ENCODE results near the gene TMEM62. TPM values are rescaled to one million over a fixed set of nuclear protein-coding genes. Genes with fewer than 3 reads are reported as not detected.
"Not testable (repeated sequence)": the region's sequence is repeated elsewhere in the genome, so short reads cannot be mapped to it uniquely, and the experiment has no call there.

TMEM62 gene
- total RNA-seq, 6 experiments from 2014 or later = 7.6 to 17.1 (median 9.6) TPM

DNA sequence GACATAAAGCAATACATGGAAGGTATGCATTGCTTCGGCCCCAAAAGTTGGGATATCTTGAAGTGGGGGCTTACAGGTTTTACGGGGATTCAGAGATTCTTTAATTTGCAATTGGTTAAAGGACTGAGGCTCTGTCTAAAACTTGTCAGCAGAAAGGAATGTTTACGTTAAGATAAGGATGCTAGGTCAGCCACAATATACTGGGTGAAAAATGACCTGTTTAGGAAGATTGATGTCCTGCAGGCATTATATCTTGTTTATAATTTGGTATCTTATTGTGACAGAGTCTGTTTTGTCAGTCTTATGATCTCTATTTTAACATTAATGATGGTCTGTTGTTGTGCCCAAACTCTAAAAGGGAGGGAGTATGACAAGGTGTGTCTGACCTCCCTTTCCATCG is 36.5 kb downstream of the TMEM62 start:
- no peak for ATAC-seq
- 86% methylated on average over 4 of the region's 4 CpGs for WGBS (ENCODE audit: insufficient coverage, low coverage, low lambda C conversion rate, missing lambda C conversion rate)
- Histone ChIP-seq H3K4me1 (no peaks in the 10 kb centered on the region), H3K9me3 (no peaks in the 10 kb centered on the region), H3K27me3 (no peaks in the 10 kb centered on the region), H3K4me3 (no peak overlapping the region), H3K36me3 (peaks cover 0 to 4% (median 3%) of the 10 kb centered on the region in 4 donors), H3K27ac (no peak overlapping the region)
- intact Hi-C loops (cut with DNase I) = no loop called here
- TF ChIP-seq, protein P1, sequence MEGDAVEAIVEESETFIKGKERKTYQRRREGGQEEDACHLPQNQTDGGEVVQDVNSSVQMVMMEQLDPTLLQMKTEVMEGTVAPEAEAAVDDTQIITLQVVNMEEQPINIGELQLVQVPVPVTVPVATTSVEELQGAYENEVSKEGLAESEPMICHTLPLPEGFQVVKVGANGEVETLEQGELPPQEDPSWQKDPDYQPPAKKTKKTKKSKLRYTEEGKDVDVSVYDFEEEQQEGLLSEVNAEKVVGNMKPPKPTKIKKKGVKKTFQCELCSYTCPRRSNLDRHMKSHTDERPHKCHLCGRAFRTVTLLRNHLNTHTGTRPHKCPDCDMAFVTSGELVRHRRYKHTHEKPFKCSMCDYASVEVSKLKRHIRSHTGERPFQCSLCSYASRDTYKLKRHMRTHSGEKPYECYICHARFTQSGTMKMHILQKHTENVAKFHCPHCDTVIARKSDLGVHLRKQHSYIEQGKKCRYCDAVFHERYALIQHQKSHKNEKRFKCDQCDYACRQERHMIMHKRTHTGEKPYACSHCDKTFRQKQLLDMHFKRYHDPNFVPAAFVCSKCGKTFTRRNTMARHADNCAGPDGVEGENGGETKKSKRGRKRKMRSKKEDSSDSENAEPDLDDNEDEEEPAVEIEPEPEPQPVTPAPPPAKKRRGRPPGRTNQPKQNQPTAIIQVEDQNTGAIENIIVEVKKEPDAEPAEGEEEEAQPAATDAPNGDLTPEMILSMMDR (IDR thresholded peaks at IDR 0.05) = no peak
- TF ChIP-seq POLR2A (IDR thresholded peaks at IDR 0.05) = no peak
- no peak for DNase-seq

DNA sequence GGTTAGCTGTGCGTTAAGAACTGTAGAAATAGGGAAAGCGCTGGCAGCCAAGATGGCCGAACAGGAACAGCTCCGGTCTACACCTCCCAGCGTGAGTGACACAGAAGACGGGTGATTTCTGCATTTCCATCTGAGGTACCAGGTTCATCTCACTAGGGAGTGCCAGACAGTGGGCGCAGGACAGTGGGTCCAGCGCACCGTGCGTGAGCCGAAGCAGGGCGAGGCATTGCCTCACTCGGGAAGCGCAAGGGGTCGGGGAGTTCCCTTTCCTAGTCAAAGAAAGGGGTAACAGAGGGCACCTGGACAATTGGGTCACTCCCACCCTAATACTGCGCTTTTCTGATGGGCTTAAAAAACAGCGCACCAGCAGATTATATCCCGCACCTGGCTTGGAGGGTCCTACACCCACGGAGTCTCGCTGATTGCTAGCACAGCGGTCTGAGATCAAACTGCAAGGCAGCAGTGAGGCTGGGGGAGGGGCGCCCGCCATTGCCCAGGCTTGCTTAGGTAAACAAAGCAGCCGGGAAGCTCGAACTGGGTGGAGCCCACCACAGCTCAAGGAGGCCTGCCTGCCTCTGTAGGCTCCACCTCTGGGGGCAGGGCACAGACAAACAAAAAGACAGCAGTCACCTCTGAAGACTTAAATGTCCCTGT is 42.4 kb downstream of the TMEM62 start:
- H3K4me1 ChIP-seq; DNase-seq; H3K27ac ChIP-seq; H3K9me3 ChIP-seq; H3K27me3 ChIP-seq; intact Hi-C loops (cut with DNase I); H3K36me3 ChIP-seq; ATAC-seq; H3K4me3 ChIP-seq: not testable (repeated sequence)
- WGBS (ENCODE audit: insufficient coverage, low coverage, low lambda C conversion rate, missing lambda C conversion rate) = 95% methylated on average over 7 of the region's 25 CpGs

DNA sequence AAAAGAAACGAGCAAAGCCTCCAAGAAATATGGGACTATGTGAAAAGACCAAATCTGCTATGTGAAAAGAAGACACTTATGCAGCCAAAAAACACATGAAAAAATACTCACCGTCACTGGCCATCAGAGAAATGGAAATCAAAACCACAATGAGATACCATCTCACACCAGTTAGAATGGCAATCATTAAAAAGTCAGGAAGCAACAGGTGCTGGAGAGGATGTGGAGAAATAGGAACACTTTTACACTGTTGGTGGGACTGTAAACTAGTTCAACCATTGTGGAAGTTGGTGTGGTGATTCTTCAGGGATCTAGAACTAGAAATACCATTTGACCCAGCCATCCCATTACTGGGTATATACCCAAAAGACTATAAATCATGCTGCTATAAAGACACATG is 43.8 kb downstream of the TMEM62 start:
- ATAC-seq; H3K36me3 ChIP-seq; H3K9me3 ChIP-seq; H3K4me1 ChIP-seq; H3K4me3 ChIP-seq; intact Hi-C loops (cut with DNase I); H3K27me3 ChIP-seq; H3K27ac ChIP-seq; DNase-seq: not testable (repeated sequence)
- WGBS (ENCODE audit: insufficient coverage, low coverage, low lambda C conversion rate, missing lambda C conversion rate) = 93% methylated on average over 2 of the region's 2 CpGs

DNA sequence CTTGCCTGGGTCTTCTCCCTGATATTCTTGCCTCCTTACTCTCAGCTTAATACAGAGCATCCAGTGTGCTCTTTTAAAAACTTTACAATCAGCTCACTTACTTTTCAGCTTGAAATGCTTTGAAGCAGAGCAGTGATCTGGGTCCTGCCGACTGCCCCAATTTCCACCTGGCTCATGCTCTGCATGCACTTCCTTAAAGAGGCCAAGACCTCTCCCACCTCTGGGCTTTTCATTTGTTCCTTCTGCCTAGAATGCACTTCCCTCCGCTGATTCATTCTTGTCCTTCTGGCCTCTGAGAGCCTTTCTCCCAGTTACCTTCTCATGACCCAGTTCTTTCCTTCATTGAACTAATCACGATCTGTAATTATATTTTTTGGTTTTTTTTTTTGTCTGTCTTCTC is 49.9 kb downstream of the TMEM62 start:
- TF ChIP-seq, protein P1 (IDR thresholded peaks at IDR 0.05) = no peak
- no peak for TF ChIP-seq POLR2A (IDR thresholded peaks at IDR 0.05)
- Histone ChIP-seq H3K36me3 (no peaks in the 10 kb centered on the region), H3K27ac (no peak overlapping the region), H3K27me3 (no peaks in the 10 kb centered on the region), H3K4me3 (no peak overlapping the region), H3K4me1 (peaks cover 0 to 7% (median 3%) of the 10 kb centered on the region in 4 donors), H3K9me3 (no peaks in the 10 kb centered on the region)
- no peak for ATAC-seq
- WGBS (ENCODE audit: insufficient coverage, low coverage, low lambda C conversion rate, missing lambda C conversion rate) = 78% methylated on average over 3 of the region's 3 CpGs
- DNase-seq = no peak
- intact Hi-C loops (cut with DNase I) = no loop called here

DNA sequence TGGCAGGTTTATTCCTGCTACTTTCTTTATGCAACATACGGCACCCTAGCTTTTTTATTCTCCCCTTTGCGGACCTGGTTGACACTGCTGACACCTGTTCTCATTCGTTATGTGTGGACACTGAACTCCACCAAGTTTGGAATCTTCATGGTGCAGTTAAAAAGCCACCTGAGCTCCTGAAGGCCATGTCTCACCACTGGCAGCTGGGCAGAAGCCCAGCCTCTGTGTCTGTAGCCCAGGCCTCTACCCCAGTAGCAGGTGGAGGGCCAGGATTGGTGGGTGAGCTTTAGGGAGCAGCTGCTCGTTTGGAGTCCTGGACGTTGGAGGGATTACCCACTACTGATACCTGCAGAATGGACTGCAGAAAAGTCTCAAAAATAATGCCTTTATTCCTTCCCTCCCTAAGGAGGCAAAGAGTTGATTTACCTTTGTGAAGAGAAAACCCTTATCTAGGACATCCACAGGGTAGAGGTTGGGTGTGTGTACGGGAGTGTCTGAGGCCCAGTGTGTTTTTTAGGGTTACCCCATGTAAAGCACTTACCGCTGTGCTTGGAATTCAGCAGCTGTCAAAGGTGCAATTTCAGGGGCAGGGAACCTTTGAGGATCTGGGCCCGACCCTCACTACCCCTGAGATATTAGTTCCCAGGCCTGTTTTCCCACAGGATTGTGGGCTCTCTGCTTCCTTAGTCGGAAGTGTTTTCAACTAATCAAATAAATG is 51.2 kb downstream of the TMEM62 start:
- peaks cover 0 to 7% (median 3%) of the 10 kb centered on the region in 4 donors for H3K4me1 ChIP-seq

More for the DNA sequence above, 51.2 kb downstream of the TMEM62 start:
- Histone ChIP-seq H3K9me3 (no peaks in the 10 kb centered on the region), H3K27me3 (no peaks in the 10 kb centered on the region), H3K27ac (no peak overlapping the region), H3K36me3 (peaks cover 0 to 1% (median 0%) of the 10 kb centered on the region in 4 donors), H3K4me3 (no peak overlapping the region)
- DNase-seq = no peak
- no peak for TF ChIP-seq POLR2A (IDR thresholded peaks at IDR 0.05)
- TF ChIP-seq, protein P1 (IDR thresholded peaks at IDR 0.05) = no peak
- 76% methylated on average over 7 of the region's 9 CpGs for whole genome bisulfite sequencing (ENCODE audit: insufficient coverage, low coverage, low lambda C conversion rate, missing lambda C conversion rate)
- peak in 1 of 4 donors; percentile 0 for ATAC-seq
- intact Hi-C loops (cut with DNase I) = no loop called here

All from right lobe of liver (tissue), 6 donors.